ENCODE measurements around the gene C17orf67.
A peak's percentile ranks its signal among the peaks of the same experiment; 100 is the strongest.
"Not testable (repeated sequence)": the region's sequence is repeated elsewhere in the genome, so short reads cannot be mapped to it uniquely, and the experiment has no call there.

The C17orf67 gene

DNA sequence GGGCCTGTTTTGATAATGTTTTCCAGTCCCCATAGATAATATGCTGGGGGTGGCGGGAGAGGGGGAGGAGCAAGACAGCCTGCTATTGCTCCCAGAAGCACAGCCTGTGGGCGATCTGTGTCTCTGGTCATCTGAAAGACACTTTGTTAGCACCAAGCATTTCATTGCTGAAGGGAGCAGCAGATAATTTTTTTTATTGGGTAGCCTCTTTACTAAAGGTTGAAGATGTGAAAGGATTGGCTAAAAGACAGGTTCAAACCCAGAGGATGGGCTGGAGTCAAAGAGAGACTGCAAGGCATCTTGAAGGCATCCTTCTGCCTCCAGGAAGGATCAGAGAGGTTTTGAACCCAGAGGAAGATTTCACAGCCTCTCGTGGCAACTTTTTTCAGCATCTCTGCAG, 60.6 kb downstream of the C17orf67 start:
- DNase-seq (ENCODE audit: low read depth), result no peak

- DNase-seq (ENCODE audit: low read depth), result no peak
These were observed 61.3 kb downstream of the C17orf67 start for GRCh38 chr17:56772442-56772841.

GRCh38 chr17:56771975-56772374, 61.7 kb downstream of the C17orf67 start:
- DNase-seq (ENCODE audit: low read depth), result no peak

- DNase-seq (ENCODE audit: low read depth), result no peak
These were observed 62.2 kb downstream of the C17orf67 start for GRCh38 chr17:56771563-56771962.

DNA sequence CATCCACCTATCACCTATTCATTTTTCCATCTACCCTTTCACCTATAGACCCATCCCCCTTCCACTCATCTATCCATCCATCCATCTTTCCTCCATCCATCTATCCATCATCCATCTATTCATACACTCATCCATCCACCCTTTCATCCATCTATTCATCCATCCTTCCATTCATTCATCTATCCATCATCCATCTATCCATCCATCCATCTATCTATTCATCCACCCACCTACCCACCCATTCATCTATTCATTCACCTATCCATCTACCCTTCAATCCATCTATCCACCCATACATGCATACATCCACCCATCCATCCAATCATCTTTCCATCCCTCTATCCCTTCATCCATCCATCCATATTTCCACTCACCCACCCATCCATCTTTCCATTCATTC, 63.3 kb downstream of the C17orf67 start:
- no peak for DNase-seq (ENCODE audit: low read depth)

DNA sequence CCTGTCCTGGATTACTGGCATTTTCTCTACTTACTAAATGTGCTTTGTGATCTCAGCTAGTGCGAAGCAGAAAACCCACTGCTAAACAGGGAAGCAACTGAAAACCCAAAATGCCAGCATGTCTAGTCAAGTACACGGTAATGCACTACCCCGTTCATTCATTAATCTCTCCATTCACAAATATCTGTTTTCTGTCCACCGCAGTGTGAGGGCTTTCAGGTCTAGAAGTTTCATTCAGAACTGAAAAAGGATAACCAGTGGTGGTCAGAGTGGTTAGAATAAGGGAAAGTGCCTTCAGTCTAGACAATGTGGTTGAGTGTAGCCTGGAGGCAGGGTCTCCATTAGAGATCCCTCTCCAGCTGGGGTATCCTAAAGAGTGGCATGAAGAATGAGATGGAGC, 68.3 kb downstream of the C17orf67 start:
- no peak for DNase-seq (ENCODE audit: low read depth)

DNA sequence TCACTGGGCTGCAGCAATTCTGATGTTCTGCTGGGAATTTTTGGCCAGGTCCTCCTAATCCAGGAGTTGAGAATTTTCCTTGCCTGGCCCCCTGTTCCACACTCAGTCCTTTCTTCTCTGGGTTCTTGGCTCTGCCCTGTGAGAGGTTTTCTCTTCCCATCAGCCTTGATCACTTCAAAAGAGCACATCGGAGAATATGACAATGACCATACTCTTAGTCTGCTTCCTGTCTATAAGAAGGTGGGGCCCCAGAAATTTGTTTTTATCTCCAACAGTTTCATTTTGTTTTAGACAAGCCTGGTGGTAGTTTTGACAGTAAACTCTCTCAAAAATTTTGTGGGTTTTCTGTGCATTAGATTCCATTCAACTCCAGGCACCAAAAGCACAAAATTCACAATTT, 70.7 kb downstream of the C17orf67 start:
- no peak for DNase-seq (ENCODE audit: low read depth)

DNA sequence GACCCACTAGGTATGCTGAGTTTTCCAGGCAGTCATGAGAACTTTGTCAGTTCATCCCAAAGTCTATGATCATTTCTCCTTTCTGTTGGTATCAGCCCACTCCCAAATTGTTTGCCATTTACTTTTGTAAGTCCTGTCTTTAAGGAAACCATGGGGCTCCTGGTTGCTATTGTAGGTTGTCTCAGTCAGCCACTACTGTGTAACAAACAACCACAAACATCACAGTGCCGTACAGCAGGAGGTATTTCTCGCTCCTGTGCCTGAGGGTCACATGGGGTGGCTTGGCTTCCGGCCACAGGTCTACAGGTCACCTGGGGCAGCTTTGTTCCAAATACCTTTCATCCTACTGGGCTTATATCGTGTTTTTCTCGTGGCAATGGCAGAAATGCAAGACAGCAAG, 71.6 kb downstream of the C17orf67 start:
- no peak for DNase-seq (ENCODE audit: low read depth)

DNA sequence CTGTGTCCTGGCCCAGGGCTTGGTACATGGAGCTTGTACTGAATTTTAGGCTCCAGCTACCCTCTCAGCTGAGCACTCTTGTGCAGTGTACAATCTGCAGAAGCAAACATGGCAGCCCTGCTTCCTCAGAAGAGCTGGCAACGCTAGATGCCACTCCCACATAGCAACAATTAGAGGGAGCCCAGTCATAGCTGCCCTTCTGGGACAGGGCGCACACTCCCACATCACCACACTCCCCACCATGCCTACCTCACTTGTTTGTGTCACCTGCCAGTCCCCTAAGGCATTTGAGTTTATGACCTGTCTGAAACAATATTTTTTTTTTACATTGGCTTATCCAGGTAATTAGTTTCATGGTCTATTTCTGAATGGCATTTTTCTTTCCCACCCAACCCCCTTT, 72.3 kb downstream of the C17orf67 start:
- no peak for DNase-seq (ENCODE audit: low read depth)

DNA sequence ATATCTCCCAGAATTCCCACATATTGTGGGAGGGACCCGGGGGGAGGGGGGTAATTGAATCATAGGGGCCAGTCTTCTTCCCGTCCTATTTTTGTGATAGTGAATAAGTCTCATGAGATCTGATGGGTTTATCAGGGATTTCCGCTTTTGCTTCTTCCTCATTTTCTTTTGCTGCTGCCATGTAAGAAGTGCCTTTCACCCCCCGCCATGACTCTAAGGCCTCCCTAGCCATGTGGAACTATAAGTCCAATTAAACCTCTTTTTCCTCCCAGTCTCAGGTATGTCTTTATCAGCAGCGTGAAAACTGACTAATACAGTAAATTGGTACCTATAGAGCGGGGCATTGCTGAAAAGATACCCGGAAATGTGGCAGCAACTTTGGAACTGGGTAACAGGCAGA, 76.1 kb downstream of the C17orf67 start:
- not testable (repeated sequence) for DNase-seq (ENCODE audit: low read depth)

DNA sequence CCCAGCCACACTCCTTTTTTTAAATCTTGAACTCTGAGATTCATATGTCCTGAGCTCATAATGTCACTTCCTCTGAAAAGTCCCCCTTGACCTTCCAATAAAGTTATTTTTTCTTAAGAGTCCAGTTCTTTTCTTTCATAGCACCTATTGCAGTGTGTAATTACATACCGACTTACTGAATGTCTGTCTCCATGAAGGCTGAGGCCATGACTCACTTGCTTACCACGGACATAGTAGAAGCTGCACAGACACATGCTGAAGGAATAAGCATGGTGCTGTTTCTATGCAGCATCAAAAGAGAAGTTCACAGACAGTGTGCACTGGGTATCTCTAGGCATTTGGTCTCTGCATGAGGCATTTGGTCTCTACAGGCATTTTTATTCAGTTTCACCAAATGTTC, 77.2 kb downstream of the C17orf67 start:
- peak; percentile 98 for DNase-seq (ENCODE audit: low read depth)

DNA sequence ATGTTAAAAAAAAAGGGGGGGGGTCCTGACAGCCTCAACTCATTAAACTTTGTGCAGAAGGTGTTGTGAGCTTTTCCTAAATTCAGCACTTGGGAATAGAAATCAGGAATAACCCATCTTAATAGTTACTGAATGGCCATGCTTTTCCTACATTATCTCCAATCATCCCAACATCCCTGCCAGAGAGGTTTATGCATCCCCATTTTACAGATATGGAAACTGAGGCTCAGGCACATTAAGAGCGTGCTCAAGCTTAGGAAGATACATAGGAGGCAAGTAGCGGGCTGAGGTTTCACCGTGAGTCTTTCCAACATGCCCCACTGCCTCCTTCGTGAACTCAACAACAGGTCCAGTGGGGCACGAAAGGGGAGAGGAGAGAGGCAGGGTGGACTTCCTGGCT, 78.4 kb downstream of the C17orf67 start:
- DNase-seq (ENCODE audit: low read depth), result peak; percentile 4

DNA sequence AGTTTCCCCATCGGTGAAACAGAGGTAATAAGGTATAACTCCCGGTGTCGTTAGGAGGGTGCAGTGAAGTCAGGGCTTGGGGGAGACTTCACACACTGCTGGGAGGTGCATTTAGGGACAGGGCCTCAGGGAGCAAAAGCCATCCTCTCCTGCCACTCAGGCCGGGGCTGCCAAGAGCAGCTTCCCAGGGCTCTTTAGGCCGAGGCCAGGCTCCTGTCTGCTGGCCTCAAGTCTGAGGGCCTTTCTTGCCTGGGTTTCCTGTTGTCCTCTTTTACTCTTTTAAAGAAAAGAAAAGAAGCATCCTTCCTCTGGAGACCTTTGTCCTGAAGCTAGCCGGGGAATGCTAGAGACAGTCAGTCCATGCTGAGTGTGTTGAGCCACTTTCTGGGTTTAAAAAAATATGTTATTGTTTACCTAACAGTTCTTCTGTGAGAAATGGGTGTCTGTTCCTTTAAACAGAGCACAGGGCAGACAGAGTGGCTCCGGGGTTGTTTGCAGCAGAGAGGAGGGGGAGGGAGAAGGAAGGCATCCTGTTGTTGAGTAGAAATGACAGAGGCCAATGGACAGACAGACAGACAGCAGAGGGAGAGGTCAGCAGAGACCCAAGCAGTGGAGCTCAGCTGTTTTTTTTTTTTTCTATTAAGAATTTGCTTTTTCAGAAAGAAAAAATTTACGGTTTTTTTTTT, 79.1 kb downstream of the C17orf67 start:
- DNase-seq (ENCODE audit: low read depth), result peak; percentile 89

GRCh38 chr17:56752263-56752836, 81.4 kb downstream of the C17orf67 start:
- peak; percentile 50 for DNase-seq (ENCODE audit: low read depth)

GRCh38 chr17:56751145-56751738, 82.5 kb downstream of the C17orf67 start:
- peak; percentile 59 for DNase-seq (ENCODE audit: low read depth)

DNA sequence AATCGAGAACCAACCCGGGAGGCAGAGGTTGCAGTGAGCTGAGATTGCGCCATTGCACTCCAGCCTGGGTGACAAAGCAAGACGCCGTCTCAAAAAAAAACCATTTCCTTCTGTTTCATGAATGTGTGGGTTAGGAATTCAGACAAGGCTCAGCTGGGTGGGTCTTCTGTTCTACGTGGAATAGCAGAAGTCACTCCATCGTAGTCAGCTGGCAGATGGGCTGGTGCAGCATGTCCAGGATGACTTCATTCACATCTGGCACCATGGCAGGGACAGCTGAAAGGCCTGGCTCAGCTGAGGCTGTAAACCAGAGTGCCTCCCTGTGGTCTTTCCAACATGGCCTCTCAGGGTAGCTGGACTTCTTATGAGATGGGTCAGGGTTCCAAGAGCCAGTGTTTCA, 89.0 kb downstream of the C17orf67 start:
- DNase-seq (ENCODE audit: low read depth), result no peak

DNA sequence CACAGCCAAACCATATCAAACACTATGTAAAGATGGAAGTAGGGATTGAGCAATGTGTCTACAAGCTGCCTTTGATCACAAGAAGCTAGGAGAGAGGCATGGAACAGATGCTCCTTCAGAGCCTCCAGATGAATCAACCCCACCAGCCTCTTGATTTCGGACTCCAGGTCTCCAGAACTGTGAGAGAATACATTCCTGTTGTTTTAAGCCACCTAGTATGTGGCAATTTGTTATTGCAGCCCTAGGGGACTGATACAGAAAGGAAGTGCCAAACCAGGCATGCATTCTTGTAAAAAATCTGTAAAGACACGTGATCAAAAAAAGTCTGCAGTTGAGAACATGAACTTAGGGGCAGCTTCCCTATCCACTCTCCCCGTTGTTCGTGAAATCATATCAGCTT, 91.1 kb downstream of the C17orf67 start:
- DNase-seq (ENCODE audit: low read depth), result peak; percentile 55
